NCI-H748 treated with DMSO at 0.1 percent for 48 hours (cell line): ENCODE data around the gene PAIP2B.

Experiments
- DNase-seq: peaks from one replicate; lab custom pipeline; 2025; lab: John Stamatoyannopoulos, UW

Gene PAIP2B

GRCh38 chr2:71153585-71154224 is 73.2 kb downstream of the PAIP2B start:
- DNase-seq: no peak

- DNase-seq: no peak
These were observed 75.3 kb downstream of the PAIP2B start for GRCh38 chr2:71151620-71152019.

GRCh38 chr2:71150082-71150816 is 76.7 kb downstream of the PAIP2B start:
- DNase-seq: no peak

GRCh38 chr2:71148506-71149063 is 78.3 kb downstream of the PAIP2B start:
- DNase-seq: no peak

GRCh38 chr2:71143782-71144181 is 83.1 kb downstream of the PAIP2B start:
- no peak for DNase-seq

- DNase-seq: no peak
These were observed 90.7 kb downstream of the PAIP2B start for GRCh38 chr2:71136174-71136573.

GRCh38 chr2:71133603-71134002 is 93.3 kb downstream of the PAIP2B start:
- no peak for DNase-seq
